ENCODE results near the gene HOXB4. TPM values are rescaled to one million over a fixed set of nuclear protein-coding genes. Genes with fewer than 3 reads are reported as not detected.

The HOXB4 gene
- total RNA-seq, 2 experiments from 2014 or later = 0.16 to 0.17 TPM

GRCh38 chr17:48578616-48579470 is 693 bp upstream of the HOXB4 start:
- Mint-ChIP-seq H3K27ac (no peak overlapping the region), H3K4me1 (ENCODE audit: low read depth) (peaks cover 59% of the 10 kb centered on the region), H3K36me3 (ENCODE audit: low read depth) (no peaks in the 10 kb centered on the region), H3K9me3 (no peaks in the 10 kb centered on the region), H3K27me3 (peaks cover 83% of the 10 kb centered on the region), H3K4me3 (peak overlapping the region; percentile 92)
- Histone ChIP-seq H3K4me1 (ENCODE audit: insufficient read depth, low read length) (peaks cover 61% of the 10 kb centered on the region), H3K27me3 (ENCODE audit: control insufficient read depth in 1 of 2, insufficient read depth in 2 of 2, low read length in 2 of 2) (peaks cover 42 to 51% of the 10 kb centered on the region in 2 experiments), H3K9me3 (ENCODE audit: control insufficient read depth in 1 of 2, insufficient read depth in 1 of 2, low read length in 2 of 2) (peaks cover 0 to 3% of the 10 kb centered on the region in 2 experiments), H3K36me3 (ENCODE audit: insufficient read depth, low read length) (no peaks in the 10 kb centered on the region), H3K27ac (ENCODE audit: low read depth in 1 of 2, low read length in 2 of 2) (peak overlapping the region in 1 of 2 donors; percentile 36), H3K4me3 (ENCODE audit: low read length) (peak overlapping the region; percentile 84)
- intact Hi-C loops (cut with DNase I, micrococcal nuclease) = no loop called here
- ATAC-seq (ENCODE audit: poor library complexity) (peak; percentile 57), DNase-seq (no peak)
- TF ChIP-seq CTCF (IDR thresholded peaks at IDR 0.05) = no peak
- ChIA-PET CTCF (no interaction called here), POLR2A (no interaction called here)

- H3K27me3 Mint-ChIP-seq = peaks cover 76% of the 10 kb centered on the region
- ChIA-PET POLR2A (no interaction called here), CTCF (no interaction called here)
- Histone ChIP-seq H3K27ac (ENCODE audit: low read depth in 1 of 2, low read length in 2 of 2) (no peak overlapping the region), H3K4me1 (ENCODE audit: insufficient read depth, low read length) (peaks cover 57% of the 10 kb centered on the region), H3K4me3 (ENCODE audit: low read length) (peak overlapping the region; percentile 84), H3K27me3 (ENCODE audit: control insufficient read depth in 1 of 2, insufficient read depth in 2 of 2, low read length in 2 of 2) (peaks cover 36 to 38% of the 10 kb centered on the region in 2 experiments), H3K9me3 (ENCODE audit: control insufficient read depth in 1 of 2, insufficient read depth in 1 of 2, low read length in 2 of 2) (peaks cover 0 to 3% of the 10 kb centered on the region in 2 experiments), H3K36me3 (ENCODE audit: insufficient read depth, low read length) (no peaks in the 10 kb centered on the region)
- DNase-seq (peak in 3 of 14 experiments; percentile 22 to 59 (median 50)), ATAC-seq (ENCODE audit: poor library complexity) (peak; percentile 23)
- no peaks in the 10 kb centered on the region for H3K36me3 Mint-ChIP-seq (ENCODE audit: low read depth)
- H3K27ac Mint-ChIP-seq = no peak overlapping the region
- no peaks in the 10 kb centered on the region for H3K9me3 Mint-ChIP-seq
- H3K4me1 Mint-ChIP-seq (ENCODE audit: low read depth) = peaks cover 51% of the 10 kb centered on the region
- H3K4me3 Mint-ChIP-seq = peak overlapping the region; percentile 79
- intact Hi-C loops (cut with DNase I, micrococcal nuclease) = no loop called here
- TF ChIP-seq CTCF (IDR thresholded peaks at IDR 0.05) = no peak
Measured at GRCh38 chr17:48577330-48577945, 712 bp downstream of the HOXB4 start.

- Histone ChIP-seq H3K4me1 (ENCODE audit: insufficient read depth, low read length) (peaks cover 50% of the 10 kb centered on the region), H3K36me3 (ENCODE audit: insufficient read depth, low read length) (no peaks in the 10 kb centered on the region), H3K27me3 (ENCODE audit: control insufficient read depth in 1 of 2, insufficient read depth in 2 of 2, low read length in 2 of 2) (peaks cover 31 to 32% of the 10 kb centered on the region in 2 experiments), H3K4me3 (ENCODE audit: low read length) (peak overlapping the region; percentile 84), H3K9me3 (ENCODE audit: control insufficient read depth in 1 of 2, insufficient read depth in 1 of 2, low read length in 2 of 2) (peaks cover 0 to 3% of the 10 kb centered on the region in 2 experiments), H3K27ac (ENCODE audit: low read depth in 1 of 2, low read length in 2 of 2) (no peak overlapping the region)
- ATAC-seq (ENCODE audit: poor library complexity) = no peak
- Mint-ChIP-seq H3K27me3 (peaks cover 74% of the 10 kb centered on the region), H3K4me1 (ENCODE audit: low read depth) (peaks cover 48% of the 10 kb centered on the region), H3K36me3 (ENCODE audit: low read depth) (no peaks in the 10 kb centered on the region), H3K4me3 (peak overlapping the region; percentile 79), H3K9me3 (no peaks in the 10 kb centered on the region), H3K27ac (no peak overlapping the region)
- ChIA-PET CTCF (no interaction called here), POLR2A (no interaction called here)
- DNase-seq = peak in 1 of 14 experiments; percentile 20
- no peak for TF ChIP-seq CTCF (IDR thresholded peaks at IDR 0.05)
- intact Hi-C loops (cut with DNase I, micrococcal nuclease) = no loop called here
Measured at GRCh38 chr17:48576479-48577309, 1.5 kb downstream of the HOXB4 start.
